Kidney (tissue), 14 donors: Measurements from ENCODE around the gene NKAIN2. TPM values are rescaled to one million over a fixed set of nuclear protein-coding genes. Genes with fewer than 3 reads are reported as not detected.

Experiments
- DNase-seq, 5 donors: peaks; one replicate each; pipeline ENCODE4 v3.0.0-alpha.2; 2013 to 2020
- FAIRE-seq: peaks from 2 replicates; lab custom pipeline; 2012; peaks lifted over from hg19 to GRCh38; lab: Jason Lieb, UNC
- H3K27ac ChIP-seq, 2 donors: one replicate each; pipeline ENCODE4 v1.7.0; 2013; ENCODE audit warnings: low read depth in 2 of 2, low read length in 2 of 2, inconsistent platforms in 1 of 2
- H3K27me3 ChIP-seq: one replicate; pipeline ENCODE4 v1.7.1; 2013; ENCODE audit warnings: low read length, inconsistent platforms; ENCODE audit not compliant: control insufficient read depth, insufficient read depth
- H3K36me3 ChIP-seq, 3 donors: one replicate each; pipeline versions ENCODE4 v1.7.0 to v1.7.1; 2013; ENCODE audit warnings: low read length in 3 of 3, control low read depth in 1 of 3, inconsistent platforms in 1 of 3; ENCODE audit not compliant: insufficient read depth in 3 of 3, control insufficient read depth in 2 of 3
- H3K4me1 ChIP-seq, 3 donors: one replicate each; pipeline versions ENCODE4 v1.7.0 to v1.7.1; 2013; ENCODE audit warnings: low read length in 3 of 3, inconsistent platforms in 1 of 3, low read depth in 1 of 3; ENCODE audit not compliant: control insufficient read depth in 2 of 3, insufficient read depth in 2 of 3
- H3K4me3 ChIP-seq, 3 donors: one replicate each; pipeline versions ENCODE4 v1.7.0 to v1.8.1; 2013; ENCODE audit warnings: low read length in 3 of 3, control low read depth in 1 of 3, inconsistent platforms in 1 of 3
- H3K9ac ChIP-seq, 3 donors: one replicate each; pipeline versions ENCODE4 v1.7.0 to v1.7.1; 2013; ENCODE audit warnings: low read length in 3 of 3, control low read depth in 1 of 3, inconsistent platforms in 1 of 3
- H3K9me3 ChIP-seq, 3 donors: one replicate each; pipeline versions ENCODE4 v1.7.0 to v1.7.1; 2013; ENCODE audit warnings: low read length in 3 of 3, control low read depth in 1 of 3, inconsistent platforms in 1 of 3; ENCODE audit not compliant: control insufficient read depth in 2 of 3, insufficient read depth in 1 of 3
- intact Hi-C: fragments of 100-400 bp; cut with DNase I; formaldehyde crosslinking; loops from one replicate; pipeline ENCODE4 v1.11.1; 2022
- polyA plus RNA-seq: library from polyadenylated mRNA; stranded (reverse); fragments of 350-450 nt; fragmentation: Illumina TruSeq; extraction: RNeasy Lipid Tissue Mini Kit (QIAGEN cat#74804); gene quantifications from one replicate; pipeline ENCODE4 v1.2.3, GENCODE V29; 2014; ENCODE audit warnings: low read depth, low replicate concordance; ENCODE audit not compliant: insufficient read depth
- total RNA-seq: library from RNA; stranded (reverse); fragmentation: NEBNext Ultra II Directional; extraction: Animal tissue kit (Norgen Biotek cat#: 25700); gene quantifications from one replicate; pipeline ENCODE4 v1.2.1, GENCODE V29; 2021
- TF ChIP-seq, protein P1 (sequence below): IDR thresholded peaks from 3 replicates; pipeline ENCODE4 v1.5.1; 2012; ENCODE audit warnings: mild to moderate bottlenecking, moderate library complexity, borderline replicate concordance; ENCODE audit not compliant: insufficient read depth; ENCODE audit errors: extremely low read depth
- donor health status: control.
- donor health status: control.
- donor health status: control.
- donor health status: control.
- donor health status: control.
- donor health status: DM: yes; HTN: yes; CAD: no.
- donor health status: Normal renal cell carcinoma (clear cell type).

Gene NKAIN2
- total and polyA plus RNA-seq, 2 donors from 2014 or later: 0.39 to 1.8 TPM

DNA sequence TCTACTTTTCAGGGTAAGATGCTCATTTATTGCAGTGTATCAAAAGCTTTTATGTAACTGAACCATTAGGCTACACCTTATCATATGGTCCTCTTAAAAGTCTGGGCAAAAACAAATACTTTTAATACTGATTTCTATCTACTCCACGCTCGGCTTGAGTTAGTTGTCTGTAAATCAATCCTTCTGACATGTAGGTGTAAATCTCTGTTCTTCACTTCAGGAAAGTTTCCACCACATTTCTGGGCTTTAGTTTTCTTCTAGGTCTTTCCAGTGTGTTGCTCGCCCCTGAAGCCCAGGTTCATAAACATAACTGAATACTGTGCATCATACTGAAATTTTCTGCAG is 1069.4 kb downstream of the NKAIN2 start:
- no peak for DNase-seq
- H3K4me1 ChIP-seq: no peaks in the 10 kb centered on the region
- intact Hi-C loops: no loop called here
- TF ChIP-seq, protein P1, sequence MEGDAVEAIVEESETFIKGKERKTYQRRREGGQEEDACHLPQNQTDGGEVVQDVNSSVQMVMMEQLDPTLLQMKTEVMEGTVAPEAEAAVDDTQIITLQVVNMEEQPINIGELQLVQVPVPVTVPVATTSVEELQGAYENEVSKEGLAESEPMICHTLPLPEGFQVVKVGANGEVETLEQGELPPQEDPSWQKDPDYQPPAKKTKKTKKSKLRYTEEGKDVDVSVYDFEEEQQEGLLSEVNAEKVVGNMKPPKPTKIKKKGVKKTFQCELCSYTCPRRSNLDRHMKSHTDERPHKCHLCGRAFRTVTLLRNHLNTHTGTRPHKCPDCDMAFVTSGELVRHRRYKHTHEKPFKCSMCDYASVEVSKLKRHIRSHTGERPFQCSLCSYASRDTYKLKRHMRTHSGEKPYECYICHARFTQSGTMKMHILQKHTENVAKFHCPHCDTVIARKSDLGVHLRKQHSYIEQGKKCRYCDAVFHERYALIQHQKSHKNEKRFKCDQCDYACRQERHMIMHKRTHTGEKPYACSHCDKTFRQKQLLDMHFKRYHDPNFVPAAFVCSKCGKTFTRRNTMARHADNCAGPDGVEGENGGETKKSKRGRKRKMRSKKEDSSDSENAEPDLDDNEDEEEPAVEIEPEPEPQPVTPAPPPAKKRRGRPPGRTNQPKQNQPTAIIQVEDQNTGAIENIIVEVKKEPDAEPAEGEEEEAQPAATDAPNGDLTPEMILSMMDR: no peak
- no peak overlapping the region for H3K4me3 ChIP-seq
- H3K9me3 ChIP-seq: no peaks in the 10 kb centered on the region
- no peak overlapping the region for H3K9ac ChIP-seq
- no peaks in the 10 kb centered on the region for H3K36me3 ChIP-seq
- no peaks in the 10 kb centered on the region for H3K27me3 ChIP-seq
- H3K27ac ChIP-seq: no peak overlapping the region
- no peak for FAIRE-seq

Other genes starting within 250 kb of the NKAIN2 start
- gene TRDN, start 166.9 kb upstream of the NKAIN2 start, total RNA-seq: 0.19 TPM
- not detected for gene TRDN, start 166.9 kb upstream of the NKAIN2 start, polyA plus RNA-seq